Activated naive CD4-positive, alpha-beta T cell treated with anti-CD3 and anti-CD28 coated beads, Interleukin-2, amount 50 U/mL, for 72 hours (primary cell): ENCODE measurements around the gene CAPN15. TPM values are rescaled to one million over a fixed set of nuclear protein-coding genes. Genes with fewer than 3 reads are reported as not detected.
"Not testable (repeated sequence)": the region's sequence is repeated elsewhere in the genome, so short reads cannot be mapped to it uniquely, and the experiment has no call there.

Experiments used
- ATAC-seq, 2 donors: fragments of 150-1000 bp; cut with Tn5 transposase; 2 replicates each; pipeline ENCODE4 v1.10.0; 2021; ENCODE audit warnings: mild to moderate bottlenecking in 2 of 2, moderate library complexity in 2 of 2
- DNase-seq, 2 donors: peaks; one replicate each; pipeline ENCODE4 v3.0.0; 2021 to 2022; ENCODE audit warnings: low spot score in 2 of 2
- H3K27ac Mint-ChIP-seq, 2 donors: one replicate each; pipeline ENCODE4 v1.8.0; 2022; ENCODE audit warnings: mild to moderate bottlenecking in 2 of 2, mixed read lengths in 2 of 2
- H3K36me3 Mint-ChIP-seq, 2 donors: one replicate each; pipeline ENCODE4 v1.8.0; 2022; ENCODE audit warnings: mixed read lengths in 2 of 2
- H3K9me3 Mint-ChIP-seq, 2 donors: one replicate each; pipeline ENCODE4 v1.8.0; 2022; ENCODE audit warnings: mixed read lengths in 2 of 2
- total RNA-seq, 2 donors: library from RNA; stranded (reverse); gene quantifications; one replicate each; pipeline ENCODE4 v1.2.3, GENCODE V29; 2022

Gene CAPN15
- total RNA-seq, 2 donors from 2014 or later = 55.5 to 76.5 TPM

- no peaks in the 10 kb centered on the region for H3K36me3 Mint-ChIP-seq
- DNase-seq (no peak), ATAC-seq (no peak)
- no peaks in the 10 kb centered on the region for H3K9me3 Mint-ChIP-seq
- H3K27ac Mint-ChIP-seq = peak overlapping the region; percentile 28 to 87
Measured at GRCh38 chr16:596736-597060, 69.2 kb downstream of the CAPN15 start.

- not testable (repeated sequence) for ATAC-seq, H3K36me3 Mint-ChIP-seq, H3K27ac Mint-ChIP-seq
Measured at GRCh38 chr16:597655-598054, 70.1 kb downstream of the CAPN15 start.

GRCh38 chr16:598823-599739 lies 71.6 kb downstream of the CAPN15 start:
- ATAC-seq (no peak), DNase-seq (no peak)
- Mint-ChIP-seq H3K27ac (no peak overlapping the region), H3K36me3 (no peaks in the 10 kb centered on the region), H3K9me3 (no peaks in the 10 kb centered on the region)

More at GRCh38 chr16:597655-598054, 70.1 kb downstream of the CAPN15 start:
- DNase-seq, H3K9me3 Mint-ChIP-seq: not testable (repeated sequence)

- Mint-ChIP-seq H3K36me3 (no peaks in the 10 kb centered on the region), H3K27ac (peak overlapping the region in 1 of 2 donors; percentile 77), H3K9me3 (no peaks in the 10 kb centered on the region)
- DNase-seq (no peak), ATAC-seq (peak in 1 of 2 donors; percentile 60)
Measured at GRCh38 chr16:600781-601180, 73.3 kb downstream of the CAPN15 start.

DNA sequence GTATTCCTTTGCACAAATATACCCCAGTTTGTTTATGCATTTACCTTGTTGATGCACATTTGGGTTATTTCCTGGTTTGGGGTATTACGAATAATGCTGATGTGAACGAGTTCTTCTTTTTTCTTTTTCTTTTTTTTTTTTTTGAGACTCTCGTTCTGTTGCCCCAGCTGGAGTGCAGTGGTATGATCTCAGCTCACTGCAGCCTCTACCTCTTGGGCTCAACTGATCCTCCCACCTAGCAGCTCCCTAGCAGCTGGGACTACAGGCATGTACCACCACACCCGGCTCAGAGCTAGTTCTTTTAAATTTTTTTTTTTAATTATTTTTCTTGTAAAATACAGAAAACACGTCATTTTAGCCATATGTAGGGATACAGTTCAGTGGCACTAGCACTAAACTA lies 76.4 kb downstream of the CAPN15 start:
- ATAC-seq (no peak), DNase-seq (no peak)
- no peak overlapping the region for H3K27ac Mint-ChIP-seq
- no peaks in the 10 kb centered on the region for H3K9me3 Mint-ChIP-seq
- no peaks in the 10 kb centered on the region for H3K36me3 Mint-ChIP-seq

Other genes with a start within 250 kb of the CAPN15 start
- gene ARHGDIG, start 247.1 kb upstream of the CAPN15 start, total RNA-seq = not detected
- not detected for gene PDIA2, start 244.5 kb upstream of the CAPN15 start, total RNA-seq
- 10 to 100 TPM; 21.4 to 22.8 TPM for gene AXIN1, start 175.0 kb upstream of the CAPN15 start, total RNA-seq
- 10 to 100 TPM; 77.9 to 97.7 TPM for gene MRPL28, start 157.2 kb upstream of the CAPN15 start, total RNA-seq
- 10 to 100 TPM; 18.5 to 46.1 TPM for gene PGAP6, start 145.7 kb upstream of the CAPN15 start, total RNA-seq
- gene NME4, start 130.5 kb upstream of the CAPN15 start, total RNA-seq = 10 to 100 TPM; 15.6 to 58.4 TPM
- gene DECR2, start 125.8 kb upstream of the CAPN15 start, total RNA-seq = 10 to 100 TPM; 12.6 to 14.6 TPM
- 10 to 100 TPM; 18.6 to 32.0 TPM for gene RAB11FIP3, start 102.1 kb upstream of the CAPN15 start, total RNA-seq
- gene PRR35, start 32.7 kb downstream of the CAPN15 start, total RNA-seq = not detected
- gene NHLRC4, start 39.3 kb downstream of the CAPN15 start, total RNA-seq = 1 to 10 TPM in 1 of 2 donors, under 1 TPM in 1; 0.59 to 1.8 TPM
- gene PIGQ, start 42.3 kb downstream of the CAPN15 start, total RNA-seq = 10 to 100 TPM; 21.9 to 24.2 TPM
- gene RAB40C, start 62.4 kb downstream of the CAPN15 start, total RNA-seq = 10 to 100 TPM; 12.1 to 13.0 TPM
- gene WFIKKN1, start 103.3 kb downstream of the CAPN15 start, total RNA-seq = under 1 TPM; 0.33 to 0.71 TPM
- gene METTL26, start 108.6 kb downstream of the CAPN15 start, total RNA-seq = 100 to 1,000 TPM in 1 of 2 donors, 10 to 100 TPM in 1; 47.2 to 120 TPM
- 10 to 100 TPM; 33.7 to 52.0 TPM for gene MCRIP2, start 114.1 kb downstream of the CAPN15 start, total RNA-seq
- gene WDR90, start 121.7 kb downstream of the CAPN15 start, total RNA-seq = 100 to 1,000 TPM in 1 of 2 donors, 10 to 100 TPM in 1; 36.1 to 101 TPM
- gene RHOT2, start 140.4 kb downstream of the CAPN15 start, total RNA-seq = 100 to 1,000 TPM; 112 to 118 TPM
- gene RHBDL1, start 148.0 kb downstream of the CAPN15 start, total RNA-seq = 1 to 10 TPM; 1.3 to 4.6 TPM
- gene STUB1, start 152.7 kb downstream of the CAPN15 start, total RNA-seq = 10 to 100 TPM; 61.2 to 69.9 TPM
- gene JMJD8, start 156.6 kb downstream of the CAPN15 start, total RNA-seq = 10 to 100 TPM; 11.0 to 24.7 TPM
- gene WDR24, start 162.7 kb downstream of the CAPN15 start, total RNA-seq = 10 to 100 TPM; 16.0 to 19.1 TPM
- gene FBXL16, start 178.1 kb downstream of the CAPN15 start, total RNA-seq = 10 to 100 TPM in 1 of 2 donors, 1 to 10 TPM in 1; 2.8 to 16.4 TPM
- 10 to 100 TPM; 10.1 to 14.7 TPM for gene METRN, start 187.4 kb downstream of the CAPN15 start, total RNA-seq
- 10 to 100 TPM; 17.6 to 22.6 TPM for gene ANTKMT, start 193.4 kb downstream of the CAPN15 start, total RNA-seq
- 10 to 100 TPM in 1 of 2 donors, 1 to 10 TPM in 1; 6.2 to 10.7 TPM for gene CCDC78, start 198.7 kb downstream of the CAPN15 start, total RNA-seq
- gene HAGHL, start 199.4 kb downstream of the CAPN15 start, total RNA-seq = 10 to 100 TPM; 22.2 to 24.5 TPM
- gene CIAO3, start 213.3 kb downstream of the CAPN15 start, total RNA-seq = 100 to 1,000 TPM in 1 of 2 donors, 10 to 100 TPM in 1; 41.7 to 122 TPM
- gene MSLN, start 233.0 kb downstream of the CAPN15 start, total RNA-seq = not detected